Vagina (tissue), 2 donors: ENCODE data around the gene VPS51.

Source experiments
- CTCF ChIP-seq, 3 experiments: fragments of 450-650 bp in 2 of 3; fragments of 200-600 bp in 1 of 3; sonication (generic) in 1 of 3; IDR thresholded peaks; one replicate each; pipeline ENCODE4 v1.5.1; 2017 to 2019; ENCODE audit warnings: antibody characterized with exemption in 3 of 3, mild to moderate bottlenecking in 2 of 3, moderate library complexity in 2 of 3
- POLR2A ChIP-seq, 2 donors: fragments of 450-650 bp; IDR thresholded peaks; one replicate each; pipeline ENCODE4 v1.6.1; 2017; ENCODE audit warnings: antibody characterized with exemption in 2 of 2, mild to moderate bottlenecking in 2 of 2, moderate library complexity in 2 of 2
- POLR2AphosphoS5 ChIP-seq, 2 donors: sonication (generic); formaldehyde crosslinking; IDR thresholded peaks; one replicate each; pipeline ENCODE4 v1.9.0; 2017; ENCODE audit warnings: antibody characterized with exemption in 2 of 2, mild to moderate bottlenecking in 2 of 2, low read depth in 1 of 2; ENCODE audit not compliant: insufficient read depth in 1 of 2

GRCh38 chr11:65069217-65069616 lies 26.8 kb upstream of the VPS51 start:
- TF ChIP-seq POLR2A (IDR thresholded peaks at IDR 0.05) (no peak), CTCF (IDR thresholded peaks at IDR 0.05) (no peak), POLR2AphosphoS5 (IDR thresholded peaks at IDR 0.05; ENCODE audit: insufficient read depth in 1 of 2, low read depth in 1 of 2) (no peak)
